Stimulated activated CD4-positive, alpha-beta T cell treated with anti-CD3 and anti-CD28 coated beads, Interleukin-4, amount 100 ng/mL, for 1 hour (primary cell): ENCODE measurements around the gene DGCR2.
"Not testable (repeated sequence)": the region's sequence is repeated elsewhere in the genome, so short reads cannot be mapped to it uniquely, and the experiment has no call there.

Experiments
- DNase-seq: peaks from one replicate; pipeline ENCODE4 v3.0.0-alpha.2; 2020

DGCR2 gene, protein sequence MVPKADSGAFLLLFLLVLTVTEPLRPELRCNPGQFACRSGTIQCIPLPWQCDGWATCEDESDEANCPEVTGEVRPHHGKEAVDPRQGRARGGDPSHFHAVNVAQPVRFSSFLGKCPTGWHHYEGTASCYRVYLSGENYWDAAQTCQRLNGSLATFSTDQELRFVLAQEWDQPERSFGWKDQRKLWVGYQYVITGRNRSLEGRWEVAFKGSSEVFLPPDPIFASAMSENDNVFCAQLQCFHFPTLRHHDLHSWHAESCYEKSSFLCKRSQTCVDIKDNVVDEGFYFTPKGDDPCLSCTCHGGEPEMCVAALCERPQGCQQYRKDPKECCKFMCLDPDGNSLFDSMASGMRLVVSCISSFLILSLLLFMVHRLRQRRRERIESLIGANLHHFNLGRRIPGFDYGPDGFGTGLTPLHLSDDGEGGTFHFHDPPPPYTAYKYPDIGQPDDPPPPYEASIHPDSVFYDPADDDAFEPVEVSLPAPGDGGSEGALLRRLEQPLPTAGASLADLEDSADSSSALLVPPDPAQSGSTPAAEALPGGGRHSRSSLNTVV

DNA sequence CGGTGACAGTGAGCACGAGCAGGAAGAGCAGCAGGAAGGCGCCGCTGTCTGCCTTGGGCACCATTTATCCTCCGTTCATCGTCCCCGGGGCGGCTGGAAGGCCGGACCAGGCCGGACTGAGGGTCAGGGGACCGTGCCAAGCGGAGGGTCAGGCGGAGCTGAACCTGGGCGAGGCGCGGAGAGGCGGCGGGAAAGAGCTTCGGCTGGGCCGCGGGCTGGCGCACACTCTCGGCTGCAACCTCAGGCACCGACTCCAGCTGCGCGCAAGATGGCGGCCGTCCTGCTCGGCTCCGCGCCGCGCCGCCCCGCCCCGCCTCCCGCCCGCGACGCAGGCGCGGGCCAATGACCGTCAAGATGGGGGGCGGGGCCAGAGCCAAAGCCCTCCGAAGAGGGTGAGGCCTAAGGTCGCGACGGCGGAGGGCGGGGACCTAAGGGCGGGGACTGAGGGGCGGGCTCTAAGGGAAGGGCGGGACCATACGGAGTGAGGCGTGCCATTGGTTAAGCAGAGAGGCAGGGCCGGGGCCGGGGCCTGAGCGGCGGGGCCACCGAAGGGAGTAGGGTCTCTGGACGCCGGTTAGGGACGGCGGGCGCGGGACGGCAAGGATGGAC lies at the start of gene DGCR2:
Gene DGCR2, minus strand, starts transcription at position 270 of the 609 bp plus-strand sequence. Its CDS starts 206 bp downstream, at position 64.
- peak; percentile 96 for DNase-seq

DNA sequence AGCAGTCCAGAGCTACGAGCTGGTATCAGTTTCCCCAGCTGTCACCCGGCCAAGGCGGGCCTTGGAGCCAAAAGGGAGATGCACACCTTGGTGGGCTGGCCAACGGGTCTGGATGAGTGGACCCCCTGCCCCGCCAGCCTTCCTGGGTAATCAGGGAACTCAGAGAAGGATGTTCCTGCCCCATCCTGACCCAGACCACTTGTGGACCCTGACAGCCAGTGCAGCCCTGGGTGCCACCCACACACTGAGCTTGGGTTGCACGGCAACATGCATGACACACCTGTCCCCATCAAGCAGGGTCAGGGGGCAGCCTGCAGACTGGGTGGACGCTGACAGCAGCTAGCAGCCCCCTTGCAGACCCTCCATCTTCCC lies 47.7 kb upstream of the DGCR2 start:
- DNase-seq: no peak

DNA sequence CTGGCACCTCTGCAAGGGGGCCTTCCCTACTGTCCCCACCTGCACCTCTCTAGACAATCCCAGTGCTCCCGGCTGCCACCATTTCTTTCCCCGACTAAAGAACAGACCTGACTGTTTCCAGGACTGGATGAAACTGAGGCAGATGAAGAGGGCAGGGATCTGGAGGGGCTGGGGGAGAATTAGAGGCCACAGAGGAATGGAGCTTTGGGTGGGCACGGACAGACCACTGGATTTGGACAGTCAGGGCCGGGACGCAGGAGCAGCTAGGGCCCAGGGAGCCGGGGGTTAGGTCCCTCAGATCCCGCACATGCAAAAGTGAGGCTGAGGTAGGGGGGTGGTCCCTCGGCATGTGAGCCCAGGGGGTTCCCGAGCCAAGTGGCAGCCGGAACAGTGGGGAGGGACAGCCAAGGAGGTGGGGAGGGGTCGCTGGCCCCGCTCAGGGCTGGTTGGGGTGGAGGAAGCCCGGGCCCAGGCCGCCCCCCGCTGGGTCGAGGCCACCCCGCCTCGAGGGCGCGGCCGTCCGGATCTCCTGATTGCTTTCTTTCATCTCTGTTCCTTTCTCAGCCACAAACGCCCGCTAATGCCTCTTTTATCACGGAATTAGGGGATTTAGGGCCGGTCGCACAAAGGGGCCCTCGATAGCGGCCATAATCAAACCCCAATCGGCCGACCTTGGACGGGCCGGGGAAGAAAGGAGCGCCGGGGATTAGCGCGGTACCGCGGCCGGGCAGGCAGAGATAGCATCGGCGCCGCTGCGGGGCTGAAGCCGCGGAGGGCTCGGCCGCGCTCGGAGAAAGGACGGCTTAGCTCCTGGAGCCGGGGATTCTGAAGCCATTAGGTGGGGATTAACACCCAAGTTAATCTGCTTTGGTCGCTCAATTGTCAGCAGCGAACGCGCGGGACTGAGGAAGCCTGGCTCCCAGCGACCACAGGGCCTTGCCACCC lies 47.1 kb upstream of the DGCR2 start:
- no peak for DNase-seq

GRCh38 chr22:19168088-19168890 lies 46.1 kb upstream of the DGCR2 start:
- DNase-seq: no peak

DNA sequence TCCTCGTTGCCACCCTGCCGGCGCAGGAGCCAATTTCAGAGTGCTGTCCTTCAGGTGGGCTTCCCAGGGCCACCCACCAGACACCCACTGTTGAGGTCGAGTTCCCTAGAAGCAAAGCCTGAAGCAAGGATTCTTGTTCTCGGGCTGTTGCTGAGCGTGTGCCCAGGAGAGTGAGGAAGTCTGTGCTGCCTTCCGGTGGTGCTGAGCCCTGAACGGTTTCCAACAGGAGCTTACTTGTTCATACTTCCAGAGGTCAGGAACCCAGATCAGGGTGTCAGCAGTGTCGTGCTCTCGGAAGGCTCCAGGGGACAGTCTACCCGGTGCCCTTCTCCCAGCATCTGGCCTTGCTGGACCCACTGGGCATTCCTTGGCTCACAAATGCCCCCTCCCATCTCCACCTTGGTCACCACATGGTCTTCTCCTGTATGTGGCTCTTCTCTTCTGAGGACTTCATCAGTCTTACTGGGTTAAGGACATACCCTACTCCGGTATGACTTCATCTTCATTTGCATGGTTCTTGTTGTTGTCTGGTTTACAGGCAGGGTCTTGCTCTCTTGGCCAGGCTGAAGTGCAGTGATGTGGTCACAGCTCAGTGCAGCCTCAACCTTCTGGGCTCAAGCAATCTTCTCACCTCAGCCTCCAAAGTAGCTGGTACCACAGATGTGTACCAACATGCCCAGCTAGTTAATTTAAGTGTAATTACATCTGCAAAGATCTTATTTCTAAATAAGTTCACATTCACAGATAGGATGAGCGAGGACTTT lies 45.1 kb upstream of the DGCR2 start:
- DNase-seq: no peak

GRCh38 chr22:19166421-19166820 lies 44.2 kb upstream of the DGCR2 start:
- DNase-seq: no peak

GRCh38 chr22:19164425-19164824 lies 42.2 kb upstream of the DGCR2 start:
- DNase-seq: no peak

- not testable (repeated sequence) for DNase-seq
Observed at GRCh38 chr22:19158649-19159048, 36.4 kb upstream of the DGCR2 start.

- not testable (repeated sequence) for DNase-seq
Observed at GRCh38 chr22:19156109-19156508, 33.9 kb upstream of the DGCR2 start.

DNA sequence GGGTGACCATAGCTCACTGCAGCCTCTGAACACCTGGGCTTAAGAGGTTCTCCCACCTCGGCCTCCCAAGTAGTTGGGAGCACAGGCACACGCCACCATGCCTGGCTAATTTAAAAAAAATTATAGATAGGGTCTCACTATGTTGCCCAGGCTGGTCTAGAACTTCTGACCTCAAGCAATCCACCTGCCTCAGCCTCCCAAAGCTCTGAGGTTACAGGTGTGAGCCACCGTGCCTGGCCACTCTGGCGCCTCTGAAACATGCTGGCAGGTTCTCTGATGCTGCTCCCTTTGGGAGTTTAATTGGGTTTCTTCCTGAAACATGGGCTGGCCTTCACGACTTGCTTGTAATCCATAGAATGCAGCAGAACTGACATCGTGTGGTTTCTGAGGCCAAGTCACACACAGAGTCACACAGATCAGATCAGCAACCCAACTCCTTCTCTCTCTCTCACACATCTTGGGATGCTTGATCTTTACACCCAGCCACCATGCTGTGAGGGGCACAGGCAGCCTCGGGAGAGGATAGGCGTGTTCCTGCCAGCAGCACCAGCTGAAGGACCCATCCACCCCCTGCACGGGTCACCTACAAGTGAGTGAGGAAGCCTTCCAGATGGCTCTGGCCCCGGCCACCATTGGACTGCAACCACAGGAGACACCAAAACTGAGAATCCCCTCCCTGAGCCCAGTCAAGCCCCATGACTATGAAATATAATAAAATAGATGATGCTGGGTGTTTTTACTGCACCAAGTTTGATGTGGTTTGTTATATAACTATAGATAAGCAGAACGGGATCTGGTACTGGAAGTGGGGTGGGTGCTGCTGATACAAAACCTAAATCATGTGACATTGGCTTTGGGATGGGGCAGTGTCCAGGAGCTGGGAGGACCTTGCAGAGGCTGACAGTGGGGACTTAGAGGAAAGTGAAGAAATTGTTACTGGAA lies 31.0 kb upstream of the DGCR2 start:
- no peak for DNase-seq

- DNase-seq: no peak
Observed at GRCh38 chr22:19151329-19152191, 29.3 kb upstream of the DGCR2 start.

- no peak for DNase-seq
Observed at GRCh38 chr22:19150482-19151328, 28.5 kb upstream of the DGCR2 start.

DNA sequence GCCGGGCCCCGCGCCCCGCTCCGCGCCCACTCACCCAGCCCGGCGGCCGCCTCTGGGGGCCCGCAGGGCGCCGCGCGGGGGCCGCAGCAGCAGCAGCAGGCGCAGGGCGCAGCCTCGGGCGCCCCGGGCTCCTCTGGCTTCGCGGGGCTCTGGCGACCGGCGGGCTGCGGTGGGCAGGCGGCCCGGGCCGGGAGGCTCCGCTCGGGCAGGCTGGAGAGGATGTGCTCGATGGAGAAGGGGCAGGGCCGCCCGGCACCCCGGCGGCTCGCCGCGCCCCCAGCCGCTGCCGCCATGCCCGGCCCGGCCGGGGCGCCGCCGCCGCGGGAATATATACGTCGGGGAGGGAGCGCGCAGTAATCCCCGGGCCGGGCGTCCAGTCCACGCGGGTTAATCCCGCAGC lies 27.8 kb upstream of the DGCR2 start, which contains the start of gene GSC2:
Gene GSC2, minus strand, starts transcription at position 302 of the 400 bp plus-strand sequence. Its CDS starts 9 bp downstream, at position 293.
- no peak for DNase-seq

DNA sequence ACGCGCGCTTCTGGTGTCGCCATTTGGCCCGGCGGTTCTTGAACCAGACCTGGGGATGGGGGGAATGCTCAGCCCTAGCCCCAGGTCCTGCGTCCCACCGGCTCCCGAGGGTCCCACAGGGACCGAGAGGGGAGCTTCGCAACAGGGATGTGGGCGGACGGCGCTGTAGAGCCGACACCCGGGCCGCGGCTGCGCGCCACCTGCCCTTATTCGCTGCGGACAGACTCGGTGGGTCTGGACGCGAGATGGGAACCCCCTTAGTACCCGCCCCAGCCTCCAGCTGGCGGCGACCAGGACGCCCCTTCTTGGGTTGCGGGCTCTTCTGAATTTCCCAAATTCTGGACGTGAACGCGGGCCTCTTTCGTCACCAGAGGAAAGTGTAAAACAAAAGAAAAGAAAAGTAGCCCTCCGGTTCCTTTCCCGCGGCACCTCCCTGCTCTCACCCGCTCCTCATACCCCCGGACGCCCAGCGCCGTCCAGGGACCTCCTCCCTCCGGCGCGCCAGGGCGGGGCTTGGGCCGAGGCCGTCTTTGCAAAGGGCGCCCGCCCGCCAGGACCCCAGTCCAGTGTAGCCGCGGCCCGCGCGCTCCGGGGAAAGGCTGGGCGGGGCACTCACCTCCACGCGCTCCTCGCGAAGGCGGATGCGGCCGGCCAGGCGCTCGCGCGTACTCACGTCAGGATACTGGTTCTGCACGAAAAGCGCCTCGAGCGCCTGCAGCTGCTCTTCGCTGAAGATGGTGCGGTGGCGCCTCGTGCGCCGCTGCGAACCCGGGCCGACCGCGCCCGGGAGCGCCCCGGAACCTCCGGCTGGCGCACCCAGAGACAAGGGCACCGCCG lies 27.1 kb upstream of the DGCR2 start:
- DNase-seq: peak; percentile 30

GRCh38 chr22:19148417-19149046 lies 26.3 kb upstream of the DGCR2 start:
- DNase-seq: no peak

GRCh38 chr22:19147195-19147780 lies 25.1 kb upstream of the DGCR2 start:
- DNase-seq: no peak
